ENCODE data around the gene MYMK.

MYMK gene

GRCh38 chr9:133518706-133519449 lies 5.9 kb downstream of the MYMK start:
- H3K27ac ChIP-seq (ENCODE audit: low read depth, low read length) = no peak overlapping the region
- no peaks in the 10 kb centered on the region for H3K9me3 ChIP-seq (ENCODE audit: control insufficient read depth, insufficient read depth, low read length)
- H3K79me2 ChIP-seq (ENCODE audit: control insufficient read depth, low read length) = no peaks in the 10 kb centered on the region
- no peaks in the 10 kb centered on the region for H3K4me1 ChIP-seq (ENCODE audit: control insufficient read depth, low read length)
- H3K9me2 ChIP-seq (replicated peaks; ENCODE audit: control insufficient read depth, low read length) = no peaks in the 10 kb centered on the region
- no peak overlapping the region for H3K4me3 ChIP-seq (ENCODE audit: low read length)
- no peaks in the 10 kb centered on the region for H3K36me3 ChIP-seq (ENCODE audit: control insufficient read depth, low read length)
- H3F3A ChIP-seq (ENCODE audit: control insufficient read depth, insufficient read depth) = no peaks in the 10 kb centered on the region
- TF ChIP-seq CTCF (IDR thresholded peaks at IDR 0.05; ENCODE audit: low read depth, low read length, poor library complexity, severe bottlenecking) (no peak), EZH2phosphoT487 (IDR thresholded peaks at IDR 0.05; ENCODE audit: borderline replicate concordance, low read length) (no peak)
- H3K27me3 ChIP-seq (ENCODE audit: control insufficient read depth, low read length) = peaks cover 3% of the 10 kb centered on the region
- H4K20me1 ChIP-seq (ENCODE audit: control insufficient read depth, insufficient read depth, low read depth, low read length) = no peaks in the 10 kb centered on the region
- H3K4me2 ChIP-seq (ENCODE audit: low read length) = no peak overlapping the region

- Histone ChIP-seq H3K4me3 (ENCODE audit: low read length) (no peak overlapping the region), H3K36me3 (ENCODE audit: control insufficient read depth, low read length) (no peaks in the 10 kb centered on the region), H4K20me1 (ENCODE audit: control insufficient read depth, insufficient read depth, low read depth, low read length) (no peaks in the 10 kb centered on the region), H3K27me3 (ENCODE audit: control insufficient read depth, low read length) (peaks cover 3% of the 10 kb centered on the region), H3K79me2 (ENCODE audit: control insufficient read depth, low read length) (no peaks in the 10 kb centered on the region), H3K9me2 (replicated peaks; ENCODE audit: control insufficient read depth, low read length) (no peaks in the 10 kb centered on the region), H3F3A (ENCODE audit: control insufficient read depth, insufficient read depth) (no peaks in the 10 kb centered on the region), H3K9me3 (ENCODE audit: control insufficient read depth, insufficient read depth, low read length) (no peaks in the 10 kb centered on the region), H3K27ac (ENCODE audit: low read depth, low read length) (no peak overlapping the region), H3K4me2 (ENCODE audit: low read length) (no peak overlapping the region), H3K4me1 (ENCODE audit: control insufficient read depth, low read length) (no peaks in the 10 kb centered on the region)
- no peak for TF ChIP-seq CTCF (IDR thresholded peaks at IDR 0.05; ENCODE audit: low read depth, low read length, poor library complexity, severe bottlenecking)
- TF ChIP-seq EZH2phosphoT487 (IDR thresholded peaks at IDR 0.05; ENCODE audit: borderline replicate concordance, low read length) = no peak
Measured at GRCh38 chr9:133518200-133518599, 6.6 kb downstream of the MYMK start.

GRCh38 chr9:133517711-133518110 lies 7.0 kb downstream of the MYMK start:
- H3K4me2 ChIP-seq (ENCODE audit: low read length) = no peak overlapping the region
- H3K9me3 ChIP-seq (ENCODE audit: control insufficient read depth, insufficient read depth, low read length) = no peaks in the 10 kb centered on the region
- H3K27ac ChIP-seq (ENCODE audit: low read depth, low read length) = no peak overlapping the region
- no peaks in the 10 kb centered on the region for H4K20me1 ChIP-seq (ENCODE audit: control insufficient read depth, insufficient read depth, low read depth, low read length)
- no peaks in the 10 kb centered on the region for H3K79me2 ChIP-seq (ENCODE audit: control insufficient read depth, low read length)
- no peaks in the 10 kb centered on the region for H3F3A ChIP-seq (ENCODE audit: control insufficient read depth, insufficient read depth)
- H3K27me3 ChIP-seq (ENCODE audit: control insufficient read depth, low read length) = no peaks in the 10 kb centered on the region
- no peaks in the 10 kb centered on the region for H3K9me2 ChIP-seq (replicated peaks; ENCODE audit: control insufficient read depth, low read length)
- TF ChIP-seq CTCF (IDR thresholded peaks at IDR 0.05; ENCODE audit: low read depth, low read length, poor library complexity, severe bottlenecking) (no peak), EZH2phosphoT487 (IDR thresholded peaks at IDR 0.05; ENCODE audit: borderline replicate concordance, low read length) (no peak)
- H3K4me3 ChIP-seq (ENCODE audit: low read length) = no peak overlapping the region
- no peaks in the 10 kb centered on the region for H3K36me3 ChIP-seq (ENCODE audit: control insufficient read depth, low read length)
- H3K4me1 ChIP-seq (ENCODE audit: control insufficient read depth, low read length) = no peaks in the 10 kb centered on the region

Data from DOHH2 (cell line).